ENCODE data around the gene PARD6B.

The PARD6B gene

GRCh38 chr20:50733644-50734349 lies 2.4 kb downstream of the PARD6B start:
- no peak overlapping the region for H3K4me3 ChIP-seq (replicated peaks; ENCODE audit: low read depth, low read length)
- DNase-seq (ENCODE audit: extremely low read depth, insufficient read length): no peak
- H3K36me3 ChIP-seq (ENCODE audit: control insufficient read depth, insufficient read depth, low read length): no peaks in the 10 kb centered on the region
- TF ChIP-seq CTCF (IDR thresholded peaks at IDR 0.05; ENCODE audit: insufficient read depth, low read length, poor library complexity, severe bottlenecking): no peak
- H3K27me3 ChIP-seq (replicated peaks; ENCODE audit: control insufficient read depth, insufficient read depth, low read length): no peaks in the 10 kb centered on the region

GRCh38 chr20:50734730-50735679 lies 3.6 kb downstream of the PARD6B start:
- TF ChIP-seq CTCF (IDR thresholded peaks at IDR 0.05; ENCODE audit: insufficient read depth, low read length, poor library complexity, severe bottlenecking): no peak
- Histone ChIP-seq H3K27me3 (replicated peaks; ENCODE audit: control insufficient read depth, insufficient read depth, low read length) (no peaks in the 10 kb centered on the region), H3K4me3 (replicated peaks; ENCODE audit: low read depth, low read length) (no peak overlapping the region), H3K36me3 (ENCODE audit: control insufficient read depth, insufficient read depth, low read length) (no peaks in the 10 kb centered on the region)
- no peak for DNase-seq (ENCODE audit: extremely low read depth, insufficient read length)

GRCh38 chr20:50735813-50736212 lies 4.4 kb downstream of the PARD6B start:
- no peak overlapping the region for H3K4me3 ChIP-seq (replicated peaks; ENCODE audit: low read depth, low read length)

GRCh38 chr20:50737352-50737751 lies 6.0 kb downstream of the PARD6B start:
- no peak for DNase-seq (ENCODE audit: extremely low read depth, insufficient read length)
- TF ChIP-seq CTCF (IDR thresholded peaks at IDR 0.05; ENCODE audit: insufficient read depth, low read length, poor library complexity, severe bottlenecking): no peak
- Histone ChIP-seq H3K36me3 (ENCODE audit: control insufficient read depth, insufficient read depth, low read length) (no peaks in the 10 kb centered on the region), H3K4me3 (replicated peaks; ENCODE audit: low read depth, low read length) (no peak overlapping the region), H3K27me3 (replicated peaks; ENCODE audit: control insufficient read depth, insufficient read depth, low read length) (no peaks in the 10 kb centered on the region)

More at GRCh38 chr20:50735813-50736212, 4.4 kb downstream of the PARD6B start:
- TF ChIP-seq CTCF (IDR thresholded peaks at IDR 0.05; ENCODE audit: insufficient read depth, low read length, poor library complexity, severe bottlenecking): no peak
- H3K27me3 ChIP-seq (replicated peaks; ENCODE audit: control insufficient read depth, insufficient read depth, low read length): no peaks in the 10 kb centered on the region
- DNase-seq (ENCODE audit: extremely low read depth, insufficient read length): no peak
- H3K36me3 ChIP-seq (ENCODE audit: control insufficient read depth, insufficient read depth, low read length): no peaks in the 10 kb centered on the region

GRCh38 chr20:50743087-50743486 lies 11.7 kb downstream of the PARD6B start:
- no peak for DNase-seq (ENCODE audit: extremely low read depth, insufficient read length)
- Histone ChIP-seq H3K4me3 (replicated peaks; ENCODE audit: low read depth, low read length) (no peak overlapping the region), H3K27me3 (replicated peaks; ENCODE audit: control insufficient read depth, insufficient read depth, low read length) (no peaks in the 10 kb centered on the region), H3K36me3 (ENCODE audit: control insufficient read depth, insufficient read depth, low read length) (no peaks in the 10 kb centered on the region)
- no peak for TF ChIP-seq CTCF (IDR thresholded peaks at IDR 0.05; ENCODE audit: insufficient read depth, low read length, poor library complexity, severe bottlenecking)

Data from GM06990 (cell line).